ENCODE measurements around the gene RTN4RL1. TPM values are rescaled to one million over a fixed set of nuclear protein-coding genes. Genes with fewer than 3 reads are reported as not detected.

The RTN4RL1 gene
- total and polyA plus RNA-seq, 11 donors: 1.7 to 4.9 (median 2.7) TPM

DNA sequence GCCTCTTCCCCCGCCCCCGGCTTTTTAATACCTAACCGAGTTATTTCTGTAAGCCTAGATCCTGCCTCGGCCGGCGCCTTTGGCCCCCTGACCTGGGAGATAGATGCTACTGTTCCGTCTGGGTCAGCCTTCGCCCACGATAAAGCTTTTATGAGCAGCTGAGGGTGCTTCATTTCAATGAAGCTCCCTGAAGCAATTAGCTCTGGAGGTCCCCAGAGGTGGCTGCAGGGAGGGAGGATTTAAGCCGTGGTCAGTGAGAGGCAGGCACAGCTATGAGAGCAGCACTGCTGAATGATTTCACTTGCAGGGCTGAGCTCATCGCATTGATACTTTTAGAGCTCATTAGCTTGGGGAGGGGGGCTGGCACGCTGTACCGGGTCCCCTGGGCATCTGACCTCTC is 105.9 kb downstream of the RTN4RL1 start:
- TF ChIP-seq POLR2A (IDR thresholded peaks at IDR 0.05): no peak
- TF ChIP-seq, protein P1, sequence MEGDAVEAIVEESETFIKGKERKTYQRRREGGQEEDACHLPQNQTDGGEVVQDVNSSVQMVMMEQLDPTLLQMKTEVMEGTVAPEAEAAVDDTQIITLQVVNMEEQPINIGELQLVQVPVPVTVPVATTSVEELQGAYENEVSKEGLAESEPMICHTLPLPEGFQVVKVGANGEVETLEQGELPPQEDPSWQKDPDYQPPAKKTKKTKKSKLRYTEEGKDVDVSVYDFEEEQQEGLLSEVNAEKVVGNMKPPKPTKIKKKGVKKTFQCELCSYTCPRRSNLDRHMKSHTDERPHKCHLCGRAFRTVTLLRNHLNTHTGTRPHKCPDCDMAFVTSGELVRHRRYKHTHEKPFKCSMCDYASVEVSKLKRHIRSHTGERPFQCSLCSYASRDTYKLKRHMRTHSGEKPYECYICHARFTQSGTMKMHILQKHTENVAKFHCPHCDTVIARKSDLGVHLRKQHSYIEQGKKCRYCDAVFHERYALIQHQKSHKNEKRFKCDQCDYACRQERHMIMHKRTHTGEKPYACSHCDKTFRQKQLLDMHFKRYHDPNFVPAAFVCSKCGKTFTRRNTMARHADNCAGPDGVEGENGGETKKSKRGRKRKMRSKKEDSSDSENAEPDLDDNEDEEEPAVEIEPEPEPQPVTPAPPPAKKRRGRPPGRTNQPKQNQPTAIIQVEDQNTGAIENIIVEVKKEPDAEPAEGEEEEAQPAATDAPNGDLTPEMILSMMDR (IDR thresholded peaks at IDR 0.05): no peak
- Histone ChIP-seq H3K4me1 (no peaks in the 10 kb centered on the region), H3K36me3 (no peaks in the 10 kb centered on the region), H3K27ac (no peak overlapping the region), H3K9me3 (no peaks in the 10 kb centered on the region), H3K4me3 (no peak overlapping the region), H3K27me3 (peaks cover 0 to 5% (median 0%) of the 10 kb centered on the region in 9 donors)
- DNase-seq: no peak
- intact Hi-C loops (cut with DNase I): no loop called here
- no peak for ATAC-seq
- 67 to 76% (median 76%) methylated on average over 12 to 13 of the region's 13 CpGs for WGBS, 4 donors

DNA sequence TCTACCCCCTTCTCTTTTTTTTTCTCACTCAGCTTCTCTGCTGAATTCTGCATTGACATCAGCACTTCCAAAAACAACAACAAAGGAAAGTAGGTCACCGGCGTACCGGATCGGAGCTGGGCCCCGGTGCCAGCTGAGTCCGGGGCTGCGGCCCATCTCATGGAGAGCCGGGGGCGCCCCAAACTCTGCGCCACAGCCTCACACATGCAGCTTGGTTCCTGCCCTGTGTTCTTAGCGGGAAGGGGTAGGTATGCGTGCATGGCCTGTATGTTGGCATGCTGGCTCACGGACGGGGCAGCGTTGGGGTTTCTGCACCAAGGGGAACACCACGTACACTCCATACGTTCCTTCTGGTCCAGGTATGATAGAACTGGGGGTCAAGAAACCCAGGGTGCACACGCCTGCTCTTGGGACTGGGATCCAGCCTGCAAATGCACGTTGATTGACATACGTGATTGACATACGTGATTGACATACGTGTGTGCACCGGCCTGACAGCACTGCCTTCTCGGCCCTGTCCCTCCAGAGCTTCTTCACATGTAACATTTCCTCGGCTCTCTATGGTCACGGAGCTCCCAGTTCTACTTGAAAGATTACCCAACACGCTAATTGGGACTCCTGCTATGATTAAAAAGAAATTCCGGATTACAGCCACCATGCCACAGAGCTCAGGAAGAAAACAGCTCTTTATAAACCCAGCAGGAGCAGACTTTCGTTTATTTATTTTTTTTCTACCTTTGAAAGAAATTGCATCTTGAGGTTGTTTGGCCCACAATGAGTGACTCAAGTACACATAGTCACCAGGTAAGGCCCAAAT is 106.6 kb downstream of the RTN4RL1 start:
- intact Hi-C loops (cut with DNase I): no loop called here

DNA sequence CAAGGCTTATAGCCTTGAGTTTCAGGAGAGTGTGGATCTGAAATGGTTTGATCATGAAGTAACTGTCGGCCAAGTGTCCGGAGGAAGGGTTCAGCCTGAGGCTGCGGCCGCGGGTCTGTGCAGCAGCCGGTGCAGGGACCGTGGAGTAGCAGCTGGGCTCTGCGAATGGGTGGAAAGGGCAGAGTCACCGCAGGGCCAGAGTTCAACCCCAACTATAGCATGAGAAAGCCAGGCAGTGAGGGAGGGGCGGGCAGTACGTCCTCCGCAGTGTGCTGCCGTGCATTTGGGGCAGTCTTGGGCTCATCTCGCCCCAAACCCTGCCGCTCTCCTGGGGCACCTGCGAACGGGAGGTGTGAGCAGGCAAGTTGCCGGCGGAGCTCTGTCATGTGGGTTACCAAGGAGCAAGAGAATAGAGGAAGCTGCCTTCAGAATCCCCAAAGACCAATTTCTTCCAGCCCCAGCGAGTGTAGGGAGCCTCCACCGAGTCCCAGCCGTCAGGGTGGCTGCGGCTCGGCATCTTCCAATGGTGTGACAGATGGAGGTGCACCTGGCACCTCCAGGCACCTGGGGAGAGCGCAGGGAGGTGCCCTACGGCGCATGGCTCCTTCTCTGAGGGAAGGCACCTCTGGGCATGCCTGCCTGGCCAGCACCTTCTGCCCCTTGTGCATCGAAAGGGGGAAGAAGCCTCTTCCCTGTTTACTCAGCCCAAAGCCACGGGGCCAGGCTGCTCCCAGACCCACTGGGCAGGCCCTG is 108.0 kb downstream of the RTN4RL1 start:
- TF ChIP-seq, protein P1 (IDR thresholded peaks at IDR 0.05): no peak
- no peak for TF ChIP-seq POLR2A (IDR thresholded peaks at IDR 0.05)
- Histone ChIP-seq H3K9me3 (no peaks in the 10 kb centered on the region), H3K27ac (no peak overlapping the region), H3K36me3 (no peaks in the 10 kb centered on the region), H3K4me1 (no peaks in the 10 kb centered on the region), H3K4me3 (no peak overlapping the region), H3K27me3 (peaks cover 0 to 17% (median 6%) of the 10 kb centered on the region in 9 donors)
- DNase-seq (peak in 1 of 5 donors; percentile 49), ATAC-seq (no peak)
- 81 to 88% (median 86%) methylated on average over 17 to 29 of the region's 29 CpGs for WGBS, 4 donors
- intact Hi-C loops (cut with DNase I): no loop called here

More for the DNA sequence above, 106.6 kb downstream of the RTN4RL1 start:
- TF ChIP-seq, protein P1 (IDR thresholded peaks at IDR 0.05): no peak
- Histone ChIP-seq H3K4me3 (no peak overlapping the region), H3K9me3 (no peaks in the 10 kb centered on the region), H3K36me3 (no peaks in the 10 kb centered on the region), H3K4me1 (no peaks in the 10 kb centered on the region), H3K27me3 (peaks cover 0 to 5% (median 0%) of the 10 kb centered on the region in 9 donors), H3K27ac (no peak overlapping the region)
- peak in 1 of 5 donors; percentile 14 for DNase-seq
- 93 to 94% (median 93%) methylated on average over 26 to 29 of the region's 29 CpGs for WGBS, 4 donors
- no peak for ATAC-seq

DNA sequence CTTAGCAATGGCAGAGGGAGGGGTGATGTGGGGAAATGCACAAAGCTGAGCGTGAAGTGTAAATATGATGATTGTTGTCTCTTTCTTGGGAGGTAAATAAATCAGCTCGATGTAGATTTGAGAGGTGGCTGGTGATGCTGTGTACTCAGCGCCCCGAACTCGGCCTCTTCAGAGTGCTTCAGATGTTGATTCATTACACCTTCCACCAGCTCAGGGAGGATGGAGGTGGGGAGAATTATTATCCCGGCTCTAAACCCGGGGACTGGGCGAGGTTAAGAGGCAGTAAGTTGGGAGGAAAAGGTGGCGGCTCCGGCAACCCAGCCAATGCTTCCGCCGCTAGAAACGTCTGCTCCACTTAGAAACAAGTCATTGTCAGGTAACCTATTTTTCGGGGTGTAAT is 108.8 kb downstream of the RTN4RL1 start:
- intact Hi-C loops (cut with DNase I): no loop called here
- ATAC-seq (no peak), DNase-seq (peak in 1 of 5 donors; percentile 7)
- no peak for TF ChIP-seq POLR2A (IDR thresholded peaks at IDR 0.05)
- TF ChIP-seq, protein P1 (IDR thresholded peaks at IDR 0.05): no peak
- no peak overlapping the region for H3K4me3 ChIP-seq
- H3K4me1 ChIP-seq: no peaks in the 10 kb centered on the region
- no peaks in the 10 kb centered on the region for H3K36me3 ChIP-seq
- H3K27ac ChIP-seq: no peak overlapping the region
- 79 to 83% (median 80%) methylated on average over 14 of the region's 14 CpGs for WGBS, 4 donors
- H3K27me3 ChIP-seq: peaks cover 0 to 17% (median 6%) of the 10 kb centered on the region in 9 donors
- no peaks in the 10 kb centered on the region for H3K9me3 ChIP-seq

All from heart left ventricle (tissue), 16 donors.